Bronchial epithelial cell (primary cell): ENCODE results near the gene HSD17B14. TPM values are rescaled to one million over a fixed set of nuclear protein-coding genes. Genes with fewer than 3 reads are reported as not detected.

ENCODE experiments used
- DNase-seq: peaks from one replicate; pipeline ENCODE4 v3.0.0-alpha.2; 2010; ENCODE audit warnings: low read depth
- FAIRE-seq: peaks from 2 replicates; lab custom pipeline; 2011; peaks lifted over from hg19 to GRCh38; lab: Jason Lieb, UNC
- H3K27me3 ChIP-seq: 2 replicates; pipeline ENCODE4 v1.5.1; 2011; ENCODE audit warnings: low read length; ENCODE audit not compliant: control insufficient read depth, insufficient read depth
- H3K36me3 ChIP-seq: 2 replicates; pipeline ENCODE4 v1.5.1; 2011; ENCODE audit warnings: low read length; ENCODE audit not compliant: control insufficient read depth, insufficient read depth
- H3K4me3 ChIP-seq: 2 replicates; pipeline ENCODE4 v1.5.1; 2011; ENCODE audit warnings: mild to moderate bottlenecking, low read depth, low read length, control low read depth
- CTCF ChIP-seq: IDR thresholded peaks from 2 replicates; pipeline ENCODE4 v1.5.1; 2011; ENCODE audit warnings: mild to moderate bottlenecking, moderate library complexity, low read length, control low read depth, inconsistent platforms; ENCODE audit not compliant: insufficient read depth, severe bottlenecking
- total RNA-seq: library from RNA; depleted of rRNA; stranded (reverse); fragments of >200 nt; gene quantifications from 2 replicates; pipeline ENCODE4 v1.2.1, GENCODE V29; 2014

HSD17B14 gene
- total RNA-seq, 1 donor from 2014 or later: 1.3 TPM

GRCh38 chr19:48818234-48818820, 18.0 kb downstream of the HSD17B14 start:
- FAIRE-seq (no peak), DNase-seq (no peak)
- Histone ChIP-seq H3K36me3 (no peaks in the 10 kb centered on the region), H3K27me3 (no peaks in the 10 kb centered on the region), H3K4me3 (no peak overlapping the region)
- TF ChIP-seq CTCF: no peak

- DNase-seq (no peak), FAIRE-seq (no peak)
- Histone ChIP-seq H3K27me3 (no peaks in the 10 kb centered on the region), H3K36me3 (no peaks in the 10 kb centered on the region), H3K4me3 (no peak overlapping the region)
- TF ChIP-seq CTCF: no peak
Measured at GRCh38 chr19:48817585-48818124, 18.6 kb downstream of the HSD17B14 start.

GRCh38 chr19:48815870-48816501, 20.3 kb downstream of the HSD17B14 start:
- no peak overlapping the region for H3K4me3 ChIP-seq
- no peaks in the 10 kb centered on the region for H3K27me3 ChIP-seq
- TF ChIP-seq CTCF: no peak
- DNase-seq (peak; percentile 45), FAIRE-seq (no peak)
- H3K36me3 ChIP-seq: no peaks in the 10 kb centered on the region

GRCh38 chr19:48814895-48815294, 21.4 kb downstream of the HSD17B14 start:
- no peak for DNase-seq
- TF ChIP-seq CTCF: no peak
- no peak for FAIRE-seq
- no peaks in the 10 kb centered on the region for H3K36me3 ChIP-seq
- no peak overlapping the region for H3K4me3 ChIP-seq
- no peaks in the 10 kb centered on the region for H3K27me3 ChIP-seq

- Histone ChIP-seq H3K27me3 (no peaks in the 10 kb centered on the region), H3K36me3 (no peaks in the 10 kb centered on the region), H3K4me3 (no peak overlapping the region)
- no peak for TF ChIP-seq CTCF
- DNase-seq (no peak), FAIRE-seq (no peak)
Measured at GRCh38 chr19:48813123-48813913, 23.0 kb downstream of the HSD17B14 start.
